ENCODE results near the gene IL9.

GRCh38 chr5:135905144-135905543 lies 9.5 kb upstream of the IL9 start:
- TF ChIP-seq CTCF (IDR thresholded peaks at IDR 0.05; ENCODE audit: poor library complexity) (no peak), EZH2 (IDR thresholded peaks at IDR 0.05; ENCODE audit: borderline replicate concordance) (no peak)

Measured in hepatocyte (in vitro differentiated cells).